Left lobe of liver (tissue), 2 donors: ENCODE results near the gene HDAC3. TPM values are rescaled to one million over a fixed set of nuclear protein-coding genes. Genes with fewer than 3 reads are reported as not detected.

Experiments
- ATAC-seq: fragments of 200-7000 bp; cut with Tn5 transposase; one replicate; pipeline ENCODE4 v1.9.1; 2020; ENCODE audit warnings: mild to moderate bottlenecking, moderate library complexity
- DNase-seq: peaks from one replicate; pipeline ENCODE4 v3.0.0-alpha.2; 2020; ENCODE audit warnings: low spot score
- total RNA-seq: library from RNA; stranded (reverse); gene quantifications from one replicate; pipeline ENCODE4 v1.2.1, GENCODE V29; 2021
- donor health status: DM: no; HTN: no; CAD: no; lungs with moderate emphysema.
- donor health status: DM: no; HTN: yes; CAD: no.

The HDAC3 gene
- total RNA-seq, 1 donor from 2014 or later = 28.7 TPM

GRCh38 chr5:141605523-141606277 is 30.9 kb downstream of the HDAC3 start:
- DNase-seq = no peak

GRCh38 chr5:141603923-141604717 is 32.5 kb downstream of the HDAC3 start:
- ATAC-seq (peak; percentile 28), DNase-seq (no peak)

More at GRCh38 chr5:141605523-141606277, 30.9 kb downstream of the HDAC3 start:
- ATAC-seq = peak; percentile 15

DNA sequence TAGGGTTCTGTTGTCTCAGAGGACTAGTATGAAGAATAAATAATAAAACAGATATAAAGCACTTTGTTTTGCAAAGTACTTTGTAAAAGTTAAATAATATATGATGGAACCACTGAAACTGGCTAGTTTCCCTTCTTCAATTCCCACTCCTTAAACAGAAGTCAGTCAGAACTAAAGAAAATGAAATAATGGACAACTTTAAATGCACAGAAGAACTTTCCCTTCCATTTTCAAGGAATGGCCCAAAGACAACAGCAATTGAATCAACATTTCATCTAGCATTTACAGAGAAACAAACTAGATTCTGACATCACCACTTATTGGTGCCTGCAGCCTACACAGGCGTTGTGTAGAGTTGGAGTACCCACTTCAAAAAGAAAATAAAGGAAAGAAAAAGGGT is 34.0 kb downstream of the HDAC3 start:
- DNase-seq (no peak), ATAC-seq (no peak)

DNA sequence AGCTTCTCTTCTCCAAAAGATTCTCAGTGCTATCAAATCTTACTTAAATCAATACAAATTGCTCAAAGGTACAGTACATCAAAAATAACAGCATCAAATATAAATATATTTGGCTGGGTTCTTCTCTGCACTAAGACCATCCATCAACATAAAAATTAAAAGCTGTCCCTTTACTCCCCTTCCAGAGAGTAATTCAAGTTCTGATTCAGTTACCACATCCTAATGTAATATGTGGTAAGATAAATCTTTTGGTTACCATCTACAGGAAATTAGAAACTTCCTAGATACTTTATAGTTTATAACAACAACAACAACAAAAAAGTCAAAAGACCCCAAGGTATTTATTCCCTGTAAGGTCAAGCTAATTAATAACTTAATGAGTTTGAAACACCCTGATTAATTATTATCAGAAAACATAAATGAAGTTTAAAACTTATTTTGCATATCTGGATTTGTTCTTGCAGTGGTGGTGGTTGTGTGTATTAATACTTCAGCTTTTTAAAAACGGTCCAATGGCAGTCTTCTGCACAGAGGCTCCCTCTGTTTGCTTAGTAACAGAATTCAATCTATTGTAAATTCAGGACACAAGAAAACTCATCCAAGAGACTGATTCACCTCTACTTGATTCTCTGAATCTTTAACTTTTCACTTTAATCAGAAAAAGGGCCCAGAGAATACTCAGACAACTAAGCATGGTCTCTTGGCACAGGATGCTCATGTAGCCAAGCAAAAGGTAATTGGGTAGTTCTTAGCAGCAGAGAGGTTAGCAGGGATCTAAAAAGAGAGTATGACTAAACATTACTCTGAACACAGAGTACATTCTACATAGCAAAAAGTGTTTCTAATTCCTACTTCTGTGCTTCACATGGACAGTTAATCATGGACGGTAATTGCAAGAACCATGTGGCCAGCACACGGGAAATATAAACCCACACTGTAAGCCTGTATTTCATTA is 38.0 kb downstream of the HDAC3 start:
- no peak for DNase-seq
- ATAC-seq = peak; percentile 53

DNA sequence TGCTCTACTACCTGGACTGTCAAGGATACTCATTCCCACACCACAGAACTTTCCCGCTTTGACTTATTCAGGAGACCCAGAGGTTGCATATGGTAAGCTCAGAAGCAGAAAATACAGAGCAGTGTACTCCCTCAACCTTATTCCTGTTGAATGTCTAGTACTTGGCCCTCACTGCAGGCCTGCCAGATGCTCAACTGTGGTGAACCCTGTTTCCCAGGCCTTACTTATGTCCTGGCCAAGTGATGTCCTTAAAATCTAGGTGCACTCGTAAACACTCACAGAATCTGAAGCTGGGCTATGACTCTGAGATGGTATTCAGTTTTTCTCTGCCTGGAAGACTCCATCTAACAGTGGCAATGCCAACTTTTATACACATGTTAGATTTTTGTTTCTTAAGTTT is 38.8 kb downstream of the HDAC3 start:
- ATAC-seq = peak; percentile 40

GRCh38 chr5:141597394-141597793 is 39.3 kb downstream of the HDAC3 start:
- peak; percentile 11 for ATAC-seq
- DNase-seq = no peak

More for the DNA sequence above, 38.8 kb downstream of the HDAC3 start:
- no peak for DNase-seq

DNA sequence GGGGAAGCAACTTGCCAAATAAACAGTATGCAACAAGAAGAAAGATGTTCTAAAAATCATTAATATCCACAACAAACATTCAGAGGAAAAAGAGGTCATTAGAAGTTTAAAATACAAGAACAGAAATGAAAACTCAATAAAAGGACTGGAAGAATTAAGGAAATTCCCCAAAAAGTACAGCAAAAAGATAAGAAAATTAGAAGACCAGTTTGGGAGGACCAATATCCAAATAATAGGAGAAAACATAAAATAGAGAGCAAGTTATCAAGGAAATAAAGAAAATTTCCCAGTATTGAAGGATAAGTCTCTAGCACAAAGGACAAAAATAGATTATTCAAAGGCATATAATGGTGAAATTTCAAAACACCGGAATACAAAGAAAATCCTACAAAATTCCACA is 39.8 kb downstream of the HDAC3 start:
- ATAC-seq (no peak), DNase-seq (no peak)

- peak; percentile 58 for DNase-seq
- peak; percentile 76 for ATAC-seq
Measured at GRCh38 chr5:141590127-141590526, 46.5 kb downstream of the HDAC3 start.

DNA sequence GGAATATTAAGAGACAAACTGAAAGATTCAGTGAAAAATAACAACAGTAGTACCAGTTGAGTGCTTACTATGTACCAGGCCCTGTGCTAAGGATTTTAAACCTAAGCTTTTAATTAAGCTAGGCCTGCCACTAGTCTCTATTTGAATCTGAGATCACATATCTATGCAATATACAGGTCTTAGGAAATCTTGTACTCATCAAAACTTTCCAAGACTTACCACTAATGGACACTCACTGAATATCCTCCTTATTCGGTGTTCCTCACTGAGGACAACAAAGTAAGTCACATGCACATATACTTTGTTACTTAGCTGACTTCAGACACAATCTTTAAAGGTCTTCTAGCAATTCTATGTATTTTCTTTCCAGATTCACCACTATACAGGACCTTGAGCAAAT is 50.4 kb downstream of the HDAC3 start:
- no peak for ATAC-seq

DNA sequence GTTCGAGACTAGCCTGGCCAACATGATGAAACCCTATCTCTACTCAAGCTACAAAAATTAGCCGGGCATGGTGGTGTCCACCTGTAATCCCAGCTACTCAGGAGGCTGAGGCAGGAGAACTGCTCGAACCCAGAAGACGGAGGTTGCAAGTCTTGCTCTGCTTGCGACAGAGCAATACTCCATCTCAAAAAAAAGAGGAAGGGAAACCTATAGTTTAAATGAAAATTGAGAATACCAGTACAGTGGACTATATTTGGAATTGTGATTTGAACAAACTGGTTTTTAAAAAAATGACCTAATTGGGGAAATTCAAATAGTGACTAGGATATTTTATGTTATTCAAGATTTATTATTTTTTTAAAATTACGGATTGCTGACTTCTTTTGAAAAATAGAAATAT is 51.1 kb downstream of the HDAC3 start:
- DNase-seq (no peak), ATAC-seq (no peak)

More for the DNA sequence above, 50.4 kb downstream of the HDAC3 start:
- DNase-seq = no peak

GRCh38 chr5:141574122-141574510 is 62.5 kb downstream of the HDAC3 start:
- no peak for DNase-seq
- ATAC-seq = no peak

DNA sequence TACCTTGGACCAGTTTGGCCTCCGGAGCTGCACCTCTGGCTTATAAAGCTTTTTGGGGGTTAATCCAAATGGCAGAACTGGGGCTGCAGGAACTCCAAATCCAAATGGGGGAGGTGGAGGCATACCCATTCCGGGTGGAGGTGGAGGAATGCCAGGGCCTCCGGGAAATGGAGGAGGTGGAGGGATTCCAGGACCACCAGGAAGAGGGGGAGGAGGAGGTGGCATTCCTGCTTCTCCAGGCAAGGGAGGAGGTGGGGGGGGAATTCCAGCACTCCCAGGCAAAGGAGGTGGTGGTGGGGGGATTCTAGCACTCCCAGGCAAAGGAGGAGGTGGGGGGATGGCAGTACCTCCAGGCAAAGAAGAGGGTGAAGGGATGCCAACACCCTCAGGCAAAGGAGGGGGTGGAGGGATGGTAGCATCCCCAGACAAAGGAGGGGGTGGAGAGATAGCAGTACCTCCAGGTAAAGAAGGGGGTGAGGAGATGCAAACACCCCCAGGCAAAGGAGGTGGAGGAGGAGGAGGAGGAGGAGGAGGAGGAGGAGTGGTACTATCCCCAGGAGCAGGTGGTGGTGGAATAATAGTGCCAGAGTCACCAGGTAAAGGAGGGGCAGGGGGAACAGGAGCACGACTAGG is 63.0 kb downstream of the HDAC3 start:
- DNase-seq = no peak
- ATAC-seq = no peak

Other genes starting within 250 kb of the HDAC3 start
- 2.2 TPM for gene PCDHGB4, start 249.2 kb downstream of the HDAC3 start, total RNA-seq
- 0.35 TPM for gene PCDHGA8, start 244.2 kb downstream of the HDAC3 start, total RNA-seq
- gene PCDHGB5, start 238.9 kb downstream of the HDAC3 start, total RNA-seq = 4.2 TPM
- 0.65 TPM for gene PCDHGA9, start 234.1 kb downstream of the HDAC3 start, total RNA-seq
- gene PCDHGB6, start 228.8 kb downstream of the HDAC3 start, total RNA-seq = 2.3 TPM
- 2.2 TPM for gene PCDHGA10, start 223.9 kb downstream of the HDAC3 start, total RNA-seq
- 2.0 TPM for gene PCDHGB7, start 219.2 kb downstream of the HDAC3 start, total RNA-seq
- gene PCDHGA11, start 215.8 kb downstream of the HDAC3 start, total RNA-seq = 0.68 TPM
- gene PCDHGA12, start 206.3 kb downstream of the HDAC3 start, total RNA-seq = 1.0 TPM
- 8.5 TPM for gene PCDHGC3, start 160.9 kb downstream of the HDAC3 start, total RNA-seq
- gene PCDHGC4, start 151.8 kb downstream of the HDAC3 start, total RNA-seq = 0.65 TPM
- gene PCDHGC5, start 147.8 kb downstream of the HDAC3 start, total RNA-seq = 0.40 TPM
- gene DIAPH1, start 17.8 kb downstream of the HDAC3 start, total RNA-seq = 120 TPM
- 0.96 TPM for gene RELL2, start 148 bp upstream of the HDAC3 start, total RNA-seq
- 1.7 TPM for gene FCHSD1, start 14.6 kb upstream of the HDAC3 start, total RNA-seq
- 3.3 TPM for gene ARAP3, start 45.4 kb upstream of the HDAC3 start, total RNA-seq
- gene PCDH1, start 241.6 kb upstream of the HDAC3 start, total RNA-seq = 33.2 TPM